ENCODE results near the gene C2orf92.

C2orf92 gene

GRCh38 chr2:97712693-97713295 lies 43.3 kb downstream of the C2orf92 start:
- Histone ChIP-seq H3K4me2 (ENCODE audit: low read length) (no peak overlapping the region), H4K8ac (ENCODE audit: low read depth, low read length) (peak overlapping the region; percentile 11), H3K36me3 (ENCODE audit: control insufficient read depth in 1 of 2, insufficient read depth in 2 of 2, low read length in 2 of 2) (no peaks in the 10 kb centered on the region), H3K79me2 (ENCODE audit: control insufficient read depth, insufficient read depth, low read length, poor library complexity) (no peaks in the 10 kb centered on the region), H3K27ac (ENCODE audit: low read depth, low read length) (peak overlapping the region; percentile 70), H3K27me3 (ENCODE audit: insufficient read depth, low read length) (no peaks in the 10 kb centered on the region), H2AK5ac (ENCODE audit: low read length) (peak overlapping the region; percentile 16), H3K79me1 (ENCODE audit: low read length) (peaks cover 34% of the 10 kb centered on the region), H3K4me1 (ENCODE audit: control insufficient read depth in 1 of 2, insufficient read depth in 2 of 2, low read length in 2 of 2) (peaks cover 38 to 55% of the 10 kb centered on the region in 2 experiments), H3K14ac (ENCODE audit: low read length) (peak overlapping the region; percentile 88), H3K9me3 (ENCODE audit: insufficient read depth, low read depth, low read length) (peaks cover 2% of the 10 kb centered on the region), H4K91ac (ENCODE audit: low read depth, low read length) (peak overlapping the region; percentile 86), H3K23ac (ENCODE audit: low read length) (no peak overlapping the region), H3K18ac (ENCODE audit: low read length) (peak overlapping the region; percentile 52), H2BK120ac (ENCODE audit: insufficient read depth, low read length, poor library complexity) (peak overlapping the region; percentile 81), H2AFZ (ENCODE audit: insufficient read depth, low read length, poor library complexity) (peak overlapping the region; percentile 21), H3K4me3 (ENCODE audit: low read depth, low read length) (no peak overlapping the region), H4K12ac (ENCODE audit: low read depth, low read length) (no peak overlapping the region), H2BK12ac (ENCODE audit: low read length) (peak overlapping the region; percentile 78), H3K4ac (ENCODE audit: low read depth, low read length) (peak overlapping the region; percentile 66), H2BK5ac (ENCODE audit: low read depth, low read length, poor library complexity) (peak overlapping the region; percentile 81), H3K9ac (ENCODE audit: low read length) (no peak overlapping the region)
- DNase-seq, result no peak
- WGBS (ENCODE audit: extremely low coverage, insufficient coverage, insufficient read length), result no CpG with 5 or more reads among the region's 11 CpGs

DNA sequence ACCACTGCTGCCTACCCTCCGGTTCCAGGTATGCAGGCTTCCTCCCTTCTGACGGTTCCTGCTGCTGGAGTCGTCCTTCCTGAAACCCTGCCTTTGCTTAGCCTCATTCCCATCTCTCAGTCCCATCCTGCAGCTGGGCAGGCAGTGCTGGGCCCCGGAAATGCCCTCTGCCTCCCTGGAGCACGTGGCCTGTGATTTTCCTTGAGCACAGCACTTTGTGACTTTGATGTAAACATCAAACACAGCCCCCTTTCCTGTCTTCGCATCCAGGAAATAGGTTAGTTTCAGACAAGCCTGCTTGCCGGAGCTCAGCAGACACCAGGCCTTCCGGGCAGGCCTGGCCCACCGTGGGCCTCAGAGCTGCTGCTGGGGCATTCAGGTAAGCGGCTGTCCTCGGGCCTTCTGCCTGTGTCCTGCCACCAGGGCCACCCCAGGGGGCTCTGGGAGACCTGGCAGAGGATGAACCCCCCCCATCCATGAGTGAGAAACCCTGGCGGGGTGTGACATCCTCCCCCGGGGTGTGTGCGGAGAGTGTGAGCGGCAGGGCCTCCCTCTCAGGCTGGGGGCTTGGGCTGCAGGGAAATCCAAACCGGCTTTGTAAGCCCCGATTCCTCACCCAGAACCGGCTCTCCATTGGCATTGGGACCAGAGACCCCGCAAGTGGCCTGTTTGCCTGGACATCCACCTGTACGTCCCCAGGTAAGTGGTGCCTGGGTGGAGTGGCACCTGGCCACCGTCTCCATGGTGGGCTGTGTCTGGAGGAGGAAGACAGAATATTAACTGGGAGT lies 44.0 kb downstream of the C2orf92 start, which contains the start of gene ZAP70:
ZAP70 (plus strand) TSS at position 281 of the 788 bp plus-strand sequence. CDS start 10,461 bp downstream, outside the sequence.
- peak within 1 kb of the TSS; percentile 6 for H4K12ac ChIP-seq (ENCODE audit: low read depth, low read length)
- peak within 1 kb of the TSS; percentile 70 for H3K27ac ChIP-seq (ENCODE audit: low read depth, low read length)
- no peaks in the 10 kb centered on the region for H3K9me3 ChIP-seq (ENCODE audit: insufficient read depth, low read depth, low read length)
- H3K27me3 ChIP-seq (ENCODE audit: insufficient read depth, low read length), result no peaks in the 10 kb centered on the region
- no peak within 1 kb of the TSS for H3K4me2 ChIP-seq (ENCODE audit: low read length)
- peak within 1 kb of the TSS; percentile 52 for H3K18ac ChIP-seq (ENCODE audit: low read length)
- peak within 1 kb of the TSS; percentile 30 for H4K8ac ChIP-seq (ENCODE audit: low read depth, low read length)
- H2BK5ac ChIP-seq (ENCODE audit: low read depth, low read length, poor library complexity), result peak within 1 kb of the TSS; percentile 81
- peaks cover 34% of the 10 kb centered on the region for H3K79me1 ChIP-seq (ENCODE audit: low read length)
- peak within 1 kb of the TSS; percentile 81 for H2BK120ac ChIP-seq (ENCODE audit: insufficient read depth, low read length, poor library complexity)
- no CpG with 5 or more reads among the region's 21 CpGs for WGBS (ENCODE audit: extremely low coverage, insufficient coverage, insufficient read length)
- H3K4me3 ChIP-seq (ENCODE audit: low read depth, low read length), result no peak within 1 kb of the TSS
- peak within 1 kb of the TSS; percentile 66 for H3K4ac ChIP-seq (ENCODE audit: low read depth, low read length)
- H3K23ac ChIP-seq (ENCODE audit: low read length), result no peak within 1 kb of the TSS
- H3K79me2 ChIP-seq (ENCODE audit: control insufficient read depth, insufficient read depth, low read length, poor library complexity), result no peaks in the 10 kb centered on the region
- H3K9ac ChIP-seq (ENCODE audit: low read length), result no peak within 1 kb of the TSS
- peak within 1 kb of the TSS; percentile 86 for H4K91ac ChIP-seq (ENCODE audit: low read depth, low read length)
- no peaks in the 10 kb centered on the region for H3K36me3 ChIP-seq (ENCODE audit: control insufficient read depth in 1 of 2, insufficient read depth in 2 of 2, low read length in 2 of 2)
- H2AK5ac ChIP-seq (ENCODE audit: low read length), result peak within 1 kb of the TSS; percentile 57
- H2AFZ ChIP-seq (ENCODE audit: insufficient read depth, low read length, poor library complexity), result peak within 1 kb of the TSS; percentile 21
- peak within 1 kb of the TSS; percentile 78 for H2BK12ac ChIP-seq (ENCODE audit: low read length)
- peak within 1 kb of the TSS; percentile 88 for H3K14ac ChIP-seq (ENCODE audit: low read length)
- no peak for DNase-seq
- H3K4me1 ChIP-seq (ENCODE audit: control insufficient read depth in 1 of 2, insufficient read depth in 2 of 2, low read length in 2 of 2), result peaks cover 38 to 55% of the 10 kb centered on the region in 2 experiments

GRCh38 chr2:97714084-97714949 lies 44.8 kb downstream of the C2orf92 start:
- Histone ChIP-seq H3K9me3 (ENCODE audit: insufficient read depth, low read depth, low read length) (no peaks in the 10 kb centered on the region), H3K18ac (ENCODE audit: low read length) (peak overlapping the region; percentile 9), H3K79me2 (ENCODE audit: control insufficient read depth, insufficient read depth, low read length, poor library complexity) (no peaks in the 10 kb centered on the region), H3K79me1 (ENCODE audit: low read length) (peaks cover 34% of the 10 kb centered on the region), H3K4me1 (ENCODE audit: control insufficient read depth in 1 of 2, insufficient read depth in 2 of 2, low read length in 2 of 2) (peaks cover 38 to 55% of the 10 kb centered on the region in 2 experiments), H2BK120ac (ENCODE audit: insufficient read depth, low read length, poor library complexity) (peak overlapping the region; percentile 77), H4K91ac (ENCODE audit: low read depth, low read length) (peak overlapping the region; percentile 86), H3K36me3 (ENCODE audit: control insufficient read depth in 1 of 2, insufficient read depth in 2 of 2, low read length in 2 of 2) (no peaks in the 10 kb centered on the region), H3K4ac (ENCODE audit: low read depth, low read length) (no peak overlapping the region), H2AK5ac (ENCODE audit: low read length) (peak overlapping the region; percentile 57), H3K14ac (ENCODE audit: low read length) (peak overlapping the region; percentile 13), H3K27me3 (ENCODE audit: insufficient read depth, low read length) (no peaks in the 10 kb centered on the region), H3K4me3 (ENCODE audit: low read depth, low read length) (no peak overlapping the region), H4K8ac (ENCODE audit: low read depth, low read length) (peak overlapping the region; percentile 27), H2AFZ (ENCODE audit: insufficient read depth, low read length, poor library complexity) (peak overlapping the region; percentile 14), H2BK12ac (ENCODE audit: low read length) (peak overlapping the region; percentile 58), H3K23ac (ENCODE audit: low read length) (no peak overlapping the region), H3K9ac (ENCODE audit: low read length) (no peak overlapping the region), H3K4me2 (ENCODE audit: low read length) (no peak overlapping the region), H3K27ac (ENCODE audit: low read depth, low read length) (peak overlapping the region; percentile 47), H4K12ac (ENCODE audit: low read depth, low read length) (no peak overlapping the region), H2BK5ac (ENCODE audit: low read depth, low read length, poor library complexity) (peak overlapping the region; percentile 44)
- DNase-seq, result no peak
- no CpG with 5 or more reads among the region's 17 CpGs for WGBS (ENCODE audit: extremely low coverage, insufficient coverage, insufficient read length)
